SKM-1 (cell line): Measurements from ENCODE around the gene LAIR2.

Experiments
- DNase-seq: peaks from one replicate; lab custom pipeline; 2025; ENCODE audit not compliant: unreplicated experiment; lab: John Stamatoyannopoulos, UW

The LAIR2 gene, protein sequence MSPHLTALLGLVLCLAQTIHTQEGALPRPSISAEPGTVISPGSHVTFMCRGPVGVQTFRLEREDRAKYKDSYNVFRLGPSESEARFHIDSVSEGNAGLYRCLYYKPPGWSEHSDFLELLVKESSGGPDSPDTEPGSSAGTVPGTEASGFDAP

DNA sequence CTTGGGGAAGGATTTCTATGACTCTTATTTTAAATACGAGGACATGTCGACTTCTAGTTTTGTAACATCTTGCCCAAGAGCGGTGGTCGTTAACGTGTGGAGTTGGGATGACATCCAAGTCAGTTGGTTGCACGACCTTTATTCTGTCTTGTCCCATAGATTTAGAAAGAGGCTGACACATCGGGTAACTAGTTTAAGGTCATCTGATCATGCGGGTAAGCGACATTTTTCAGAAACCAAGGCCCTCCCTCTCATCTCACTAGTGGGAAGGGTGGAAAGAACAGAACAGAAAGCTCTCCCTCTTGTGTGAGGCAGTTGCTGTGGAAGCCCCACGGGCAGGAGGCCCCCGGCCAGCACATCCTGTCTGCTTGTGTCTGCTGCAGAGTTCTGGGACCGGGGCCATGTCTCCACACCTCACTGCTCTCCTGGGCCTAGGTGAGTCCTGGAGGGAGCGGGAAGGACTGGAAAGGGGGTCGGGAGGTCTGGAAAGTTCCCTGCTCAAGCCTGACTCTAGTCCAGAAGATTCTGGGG, at the start of gene LAIR2:
Gene LAIR2, plus strand, starts transcription at position 314 of the 531 bp plus-strand sequence. Its CDS starts 88 bp downstream, at position 402.
- no peak for DNase-seq

DNA sequence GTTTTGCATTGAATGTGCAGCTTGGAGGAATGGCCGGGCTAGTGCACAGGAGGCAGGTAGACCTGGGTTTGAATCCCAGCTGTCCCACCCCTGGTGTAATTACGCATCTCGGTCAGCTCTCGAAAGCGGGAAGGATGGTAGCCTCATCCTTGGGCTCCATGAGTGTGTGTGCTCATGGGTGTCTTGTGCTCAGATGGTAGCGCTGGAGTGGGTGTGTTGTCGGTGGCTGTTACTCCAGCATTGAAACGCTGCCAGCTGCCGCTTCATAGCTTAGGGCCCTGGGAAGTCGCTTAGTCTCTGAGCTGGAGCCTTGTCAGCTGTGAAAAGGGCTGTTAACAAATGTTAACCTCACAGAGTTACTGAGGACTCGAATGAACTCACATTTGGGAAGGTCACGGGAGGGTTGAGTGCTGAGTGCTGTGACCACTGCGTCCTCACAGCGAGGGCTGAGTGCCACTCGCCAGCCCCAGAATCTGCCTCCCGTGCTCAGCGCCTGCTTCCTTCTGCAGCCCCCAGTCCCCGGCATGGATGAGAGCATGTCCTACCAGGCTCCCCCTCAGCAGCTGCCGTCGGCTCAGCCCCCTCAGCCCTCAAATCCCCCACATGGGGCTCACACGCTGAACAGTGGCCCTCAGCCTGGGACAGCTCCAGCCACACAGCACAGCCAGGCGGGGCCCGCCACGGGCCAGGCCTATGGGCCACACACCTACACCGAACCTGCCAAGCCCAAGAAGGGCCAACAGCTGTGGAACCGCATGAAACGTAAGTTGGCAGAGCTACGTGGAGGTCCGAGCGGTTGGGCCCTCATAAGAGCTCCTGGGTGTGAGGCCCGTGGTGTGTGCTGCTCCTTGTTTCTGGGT, 48.5 kb upstream of the LAIR2 start:
- no peak for DNase-seq

DNA sequence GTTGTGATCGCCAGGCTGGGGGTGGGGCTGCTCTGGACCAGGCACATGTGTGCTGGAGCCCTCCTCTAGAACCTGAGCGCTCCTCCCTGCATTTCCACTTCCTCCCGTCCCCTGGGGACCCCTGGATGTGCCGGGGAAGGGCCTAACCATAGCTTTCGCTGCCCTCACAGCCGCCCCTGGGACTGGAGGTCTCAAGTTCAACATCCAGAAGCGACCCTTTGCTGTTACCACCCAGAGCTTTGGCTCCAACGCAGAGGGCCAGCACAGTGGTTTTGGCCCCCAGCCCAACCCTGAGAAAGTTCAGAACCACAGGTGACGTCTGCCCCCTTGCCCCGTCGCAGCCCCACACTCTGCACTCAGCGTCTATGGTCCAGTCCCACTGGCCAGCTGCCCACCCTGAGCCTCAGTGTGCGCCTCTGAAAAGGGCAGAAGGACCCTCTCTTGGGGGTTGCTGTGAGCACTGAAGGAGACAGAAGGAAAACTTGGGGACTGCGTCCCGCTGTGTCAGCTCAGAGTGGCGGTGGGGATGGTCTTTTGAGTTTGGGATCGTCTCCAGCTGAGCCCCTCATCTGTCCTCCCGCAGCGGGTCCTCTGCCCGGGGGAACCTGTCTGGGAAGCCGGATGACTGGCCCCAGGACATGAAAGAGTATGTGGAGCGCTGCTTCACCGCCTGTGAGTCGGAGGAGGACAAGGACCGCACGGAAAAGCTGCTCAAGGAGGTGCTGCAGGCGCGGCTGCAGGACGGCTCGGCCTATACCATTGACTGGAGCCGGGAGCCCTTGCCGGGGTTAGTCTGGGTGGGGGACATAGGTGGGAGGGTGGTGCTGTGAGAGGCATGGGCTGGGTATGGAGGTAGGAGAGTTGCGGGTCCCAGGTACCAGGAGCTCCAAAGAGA, 47.6 kb upstream of the LAIR2 start:
- DNase-seq = no peak

GRCh38 chr19:54455786-54456422, 46.7 kb upstream of the LAIR2 start:
- no peak for DNase-seq

DNA sequence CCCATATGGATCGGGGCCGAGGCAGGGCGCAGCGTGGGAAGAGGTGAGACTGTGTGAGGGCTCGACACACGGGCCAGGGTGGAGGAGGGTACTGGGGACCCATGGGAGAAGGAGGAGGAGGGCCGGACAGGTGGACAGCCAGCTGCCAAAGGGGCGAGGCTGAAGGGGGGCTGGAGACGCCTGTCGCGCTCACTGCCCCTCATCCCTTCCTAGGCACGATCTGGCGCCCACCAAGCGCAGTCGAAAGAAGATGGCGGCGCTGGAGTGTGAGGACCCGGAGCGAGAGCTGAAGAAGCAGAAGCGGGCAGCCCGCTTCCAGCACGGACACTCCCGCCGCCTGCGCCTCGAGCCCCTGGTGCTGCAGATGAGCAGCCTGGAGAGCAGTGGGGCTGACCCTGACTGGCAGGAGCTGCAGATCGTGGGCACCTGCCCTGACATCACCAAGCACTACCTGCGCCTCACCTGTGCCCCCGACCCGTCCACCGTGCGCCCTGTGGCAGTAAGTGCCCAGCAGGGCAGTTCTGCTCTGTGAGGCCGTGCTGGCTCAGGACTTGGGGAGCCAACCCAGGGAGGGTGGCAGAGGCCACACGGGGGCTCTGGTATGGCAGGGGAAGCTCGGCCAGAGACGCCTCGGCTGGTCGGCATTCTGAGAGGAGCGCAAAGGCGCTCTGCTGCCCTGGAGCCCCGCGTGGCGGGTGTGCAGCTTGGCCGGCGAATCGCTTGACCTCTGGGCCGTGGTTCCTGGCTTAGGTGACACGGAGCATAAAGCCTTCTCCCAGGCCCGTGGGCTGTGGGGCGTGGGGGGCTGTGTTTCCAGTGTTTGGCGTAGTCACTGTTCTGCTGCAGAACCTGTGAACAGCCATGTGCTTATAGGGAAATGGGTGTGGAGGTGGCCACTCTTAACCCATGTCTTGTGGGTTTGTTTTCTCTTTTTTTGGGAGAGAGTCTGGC, 45.9 kb upstream of the LAIR2 start:
- no peak for DNase-seq

- DNase-seq = no peak
Observed at GRCh38 chr19:54457773-54458647, 44.6 kb upstream of the LAIR2 start.

GRCh38 chr19:54458648-54459281, 43.9 kb upstream of the LAIR2 start:
- no peak for DNase-seq

DNA sequence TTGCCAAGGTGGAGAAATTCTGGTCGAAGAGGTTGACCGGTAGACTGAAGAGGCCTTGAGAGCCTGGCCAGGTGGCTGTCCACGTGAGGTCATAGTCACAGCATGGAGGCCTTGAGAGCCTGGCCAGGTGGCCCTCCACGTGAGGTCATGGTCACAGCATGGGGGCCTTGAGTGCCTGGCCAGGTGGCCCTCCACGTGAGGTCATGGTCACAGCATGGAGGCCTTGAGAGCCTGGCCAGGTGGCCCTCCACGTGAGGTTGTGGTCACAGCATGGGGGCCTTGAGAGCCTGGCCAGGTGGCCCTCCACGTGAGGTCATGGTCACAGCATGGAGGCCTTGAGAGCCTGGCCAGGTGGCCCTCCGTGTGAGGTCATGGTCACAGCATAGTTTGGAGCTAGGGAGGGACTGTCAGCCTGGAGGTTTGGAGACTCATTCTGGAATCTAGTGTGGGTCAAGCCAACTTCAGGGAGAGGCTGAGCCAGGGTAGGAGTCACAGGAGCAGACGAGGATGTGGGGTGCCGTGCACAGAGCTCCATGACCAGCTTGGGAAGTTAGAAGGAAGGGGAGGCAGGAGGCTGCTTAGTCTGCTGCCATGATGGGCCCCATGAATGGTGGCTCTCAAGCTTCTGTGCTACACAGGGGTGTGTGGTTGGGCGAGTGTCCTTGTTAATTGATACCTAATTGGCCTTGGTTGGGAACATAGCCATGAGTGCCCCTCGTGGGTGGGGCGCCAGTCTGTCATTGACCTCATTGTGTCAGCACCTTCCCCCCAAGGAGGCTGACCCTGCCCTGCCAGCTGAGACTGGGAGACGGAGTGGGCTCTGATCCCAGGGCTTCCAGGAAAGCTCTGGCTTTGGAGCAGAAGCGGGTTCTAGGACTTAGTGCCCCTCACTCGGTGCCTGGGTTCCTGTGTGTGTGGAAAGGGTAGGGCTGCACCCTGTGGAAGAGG, 43.1 kb upstream of the LAIR2 start:
- DNase-seq = no peak

DNA sequence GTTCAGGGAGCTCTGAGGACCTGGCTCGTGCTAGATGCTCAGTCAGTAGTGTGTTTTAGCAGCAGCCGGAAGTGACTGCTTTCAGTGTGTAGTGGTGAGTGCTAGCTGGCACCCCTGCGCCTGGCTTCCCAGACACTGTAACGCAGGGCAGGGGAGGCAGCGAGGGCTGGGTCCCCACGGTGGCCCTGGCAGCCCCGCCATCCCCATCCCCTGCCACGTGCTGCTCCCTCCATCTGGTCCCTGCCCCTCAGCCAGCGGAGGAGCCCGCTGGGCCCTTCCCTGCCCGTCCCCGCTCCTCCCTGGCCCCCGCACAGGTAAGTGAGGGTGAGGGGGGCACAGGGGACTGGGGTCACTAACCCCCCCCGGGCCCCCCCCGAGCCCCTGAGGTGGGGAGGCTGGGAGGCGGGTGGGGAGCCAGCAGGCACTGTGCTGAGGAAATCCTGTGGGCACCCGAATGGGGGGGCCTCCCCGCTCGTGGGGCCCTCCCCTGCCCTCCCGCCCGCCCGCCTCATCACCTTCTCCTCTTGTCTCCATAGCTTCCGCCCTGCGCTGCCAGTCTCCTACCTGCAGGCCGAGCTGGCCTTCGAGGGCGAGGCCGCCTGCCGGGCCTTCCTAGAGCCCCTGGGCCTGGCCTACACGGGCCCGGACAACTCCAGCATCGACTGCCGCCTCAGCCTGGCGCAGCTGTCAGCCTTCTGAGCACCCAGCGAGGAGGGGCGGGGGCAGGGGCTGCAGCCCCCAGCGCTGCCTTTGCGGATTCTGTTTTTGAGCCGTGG, 42.2 kb upstream of the LAIR2 start:
- no peak for DNase-seq

DNA sequence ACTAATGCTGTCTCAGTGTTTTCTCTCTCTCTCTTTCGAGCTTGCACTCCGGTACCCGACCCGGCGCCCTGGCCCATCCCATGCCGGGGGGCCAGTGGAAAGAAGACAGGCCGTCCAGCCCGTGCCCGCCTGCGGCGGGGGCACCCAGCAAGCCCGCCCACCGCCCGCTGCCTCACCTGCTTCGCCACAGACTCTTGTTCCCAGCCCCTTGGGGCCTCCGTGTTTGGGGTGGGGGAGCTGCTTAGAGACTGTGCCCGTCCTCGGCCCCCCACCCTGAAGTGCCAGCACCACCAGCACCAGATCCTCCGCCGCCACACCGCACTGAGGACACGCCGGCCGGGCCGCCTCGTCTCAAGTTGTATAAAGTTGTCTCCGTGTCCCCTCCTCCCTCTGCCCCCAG, 41.4 kb upstream of the LAIR2 start:
- DNase-seq = no peak

- no peak for DNase-seq
Observed at GRCh38 chr19:54461613-54462012, 41.0 kb upstream of the LAIR2 start.

DNA sequence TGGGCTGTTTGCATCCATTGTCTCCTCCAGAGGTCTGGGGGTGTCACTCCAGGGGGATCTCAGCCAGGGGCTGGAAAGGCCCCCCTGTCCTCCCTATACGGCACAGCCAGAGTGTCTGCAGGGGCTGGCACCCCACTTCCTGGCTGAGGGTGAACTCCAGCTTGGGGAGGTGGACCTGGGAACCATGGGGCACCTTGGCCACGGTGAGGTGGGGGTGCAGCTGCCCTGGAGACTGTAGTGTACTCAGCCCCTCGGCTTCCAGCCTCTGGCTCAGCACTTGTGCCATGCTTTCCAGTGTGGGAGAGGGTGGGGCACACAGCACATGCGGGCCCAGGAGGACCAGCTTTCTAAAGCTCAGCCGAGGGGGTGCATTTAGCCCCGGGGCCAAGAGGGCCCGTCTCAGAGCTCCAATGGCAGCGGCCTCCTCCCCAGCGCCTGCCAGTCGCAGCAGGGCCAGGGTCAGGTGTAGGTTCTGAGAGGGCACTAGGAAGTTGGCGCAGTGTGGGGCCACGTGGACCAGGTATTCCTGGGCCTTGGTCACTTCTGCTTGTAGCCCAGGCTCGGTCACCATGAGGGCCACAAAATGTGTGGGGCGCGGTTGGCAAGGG, 40.5 kb upstream of the LAIR2 start:
- no peak for DNase-seq

- no peak for DNase-seq
Observed at GRCh38 chr19:54462655-54463530, 39.7 kb upstream of the LAIR2 start.

DNA sequence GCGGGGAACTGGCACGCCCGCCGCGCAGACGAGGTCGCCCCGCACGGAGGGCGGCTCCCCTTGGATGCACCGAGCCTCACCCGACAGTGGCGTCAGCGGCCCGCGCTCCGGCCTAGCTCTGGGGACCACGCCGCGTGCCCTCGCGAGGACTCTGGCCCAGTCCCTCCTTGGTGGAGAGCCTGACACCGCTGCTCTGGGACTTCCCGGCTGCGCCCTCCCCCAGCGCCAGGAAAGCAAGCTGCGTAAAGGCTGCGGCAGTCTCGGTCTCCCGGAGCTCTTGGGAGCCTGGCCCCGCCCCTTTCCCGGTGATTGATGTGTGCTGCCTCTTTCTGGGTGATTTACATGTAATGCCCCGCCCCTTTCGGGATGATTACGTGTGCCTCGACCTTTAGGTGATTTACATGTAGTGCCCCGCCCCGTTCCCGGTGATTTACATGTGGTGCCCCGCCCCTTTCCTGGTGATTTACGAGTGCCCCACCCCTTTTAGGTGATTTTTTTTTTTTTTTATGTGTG, 39.0 kb upstream of the LAIR2 start, which contains the start of gene LENG9:
Gene LENG9, minus strand, starts transcription at position 248 of the 513 bp plus-strand sequence. CDS start 252 bp downstream, outside the sequence.
- no peak for DNase-seq
